Endometrial microvascular endothelial cells (primary cell): ENCODE measurements around the gene TYW3. TPM values are rescaled to one million over a fixed set of nuclear protein-coding genes. Genes with fewer than 3 reads are reported as not detected.

Experiments used
- in situ Hi-C: cut with HindIII; loops from 2 replicates; pipeline ENCODE4 v1.10.0; 2017; ENCODE audit warnings: low sequenced_read_pairs, low pct_unique_long_range_greater_than_20kb; ENCODE audit errors: inconsistent ontology term
- total RNA-seq: library from RNA; depleted of rRNA; stranded (reverse); fragments of >200 nt; gene quantifications from one replicate; pipeline ENCODE4 v1.2.3, GENCODE V29; 2015; ENCODE audit errors: inconsistent ontology term

Gene TYW3
- total RNA-seq, 1 donor from 2014 or later, result 17.9 TPM

DNA sequence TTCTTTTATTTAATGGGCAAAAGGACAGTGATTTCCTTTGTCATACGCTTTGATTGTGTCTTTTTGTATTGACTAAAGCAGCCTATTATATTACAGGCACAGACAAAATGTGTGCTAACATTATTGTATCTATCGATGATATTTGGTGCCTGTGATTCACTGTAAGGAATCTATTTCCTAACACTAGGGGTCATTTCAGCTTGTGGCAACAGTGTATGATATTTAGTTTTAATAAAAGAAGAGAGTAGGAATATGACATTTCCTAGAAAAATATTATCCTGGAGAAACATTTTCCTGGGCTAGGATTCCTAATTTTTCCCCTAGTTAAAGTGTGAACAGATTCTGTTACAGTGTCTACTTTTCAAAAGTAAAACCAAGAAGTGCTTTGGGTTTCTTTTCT is 42.8 kb downstream of the TYW3 start:
- in situ Hi-C loops, result loop anchor here (25.0 kb wide), 1 partner anchor 412 kb away; no protein-coding TSS in a partner anchor

DNA sequence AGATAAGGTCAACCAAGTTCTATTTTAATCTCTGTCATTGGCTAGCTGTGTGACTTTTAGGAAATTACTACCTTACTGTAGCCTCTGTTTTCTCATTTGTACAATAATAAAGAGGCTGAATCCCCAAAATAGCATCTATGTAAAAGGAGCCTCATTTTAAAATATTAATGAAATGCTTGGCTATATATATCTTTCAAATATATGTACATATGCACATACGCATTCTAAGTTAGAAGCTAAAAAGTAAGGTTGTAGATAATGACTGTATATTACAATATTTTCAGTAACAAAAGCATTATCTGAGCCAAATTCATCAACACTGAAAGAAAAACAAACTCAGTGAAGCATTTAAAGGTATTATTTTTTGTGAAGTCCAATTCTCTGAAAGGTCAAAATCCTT is 44.6 kb downstream of the TYW3 start:
- in situ Hi-C loops, result loop anchor here (25.0 kb wide), 1 partner anchor 410 kb away; no protein-coding TSS in a partner anchor

DNA sequence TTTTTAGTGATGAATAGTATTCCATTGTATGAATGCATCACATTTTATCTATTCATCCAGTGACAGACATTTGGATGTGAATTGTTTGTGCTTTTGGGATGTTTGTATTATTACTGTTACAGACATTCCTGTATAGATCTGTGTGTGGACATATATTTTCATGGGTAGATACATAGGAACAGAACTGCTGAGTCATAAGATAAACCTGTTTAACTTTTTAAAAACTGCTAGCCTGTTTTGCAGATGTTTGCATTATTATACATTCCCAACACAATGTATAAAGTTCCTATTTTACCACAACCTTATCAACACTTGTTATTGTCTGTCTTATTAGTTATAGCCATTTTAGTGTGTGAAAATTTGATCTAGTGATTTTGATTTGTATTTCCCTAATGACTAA is 46.8 kb downstream of the TYW3 start:
- in situ Hi-C loops, result loop anchor here (25.0 kb wide), 1 partner anchor 408 kb away; no protein-coding TSS in a partner anchor

DNA sequence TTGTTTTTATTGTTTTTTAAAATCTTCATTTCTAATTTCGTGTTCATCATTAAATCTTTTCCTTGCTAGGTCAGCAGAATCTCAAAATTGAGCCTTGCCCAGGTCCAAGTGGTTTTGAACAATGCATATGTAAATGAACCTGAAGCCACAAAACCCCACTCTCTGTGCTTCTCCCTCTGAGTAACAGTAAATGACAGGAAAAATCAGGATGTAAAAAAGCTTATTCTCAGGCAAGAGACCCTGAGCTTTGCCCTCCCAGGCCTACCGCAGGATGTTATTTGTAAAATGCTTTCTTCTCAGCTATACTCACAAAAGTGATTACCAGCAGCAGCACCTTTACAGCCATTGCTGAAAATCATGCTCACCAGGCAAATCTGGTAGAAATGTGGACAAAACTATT is 47.6 kb downstream of the TYW3 start:
- in situ Hi-C loops, result loop anchor here (25.0 kb wide), 1 partner anchor 407 kb away; no protein-coding TSS in a partner anchor

DNA sequence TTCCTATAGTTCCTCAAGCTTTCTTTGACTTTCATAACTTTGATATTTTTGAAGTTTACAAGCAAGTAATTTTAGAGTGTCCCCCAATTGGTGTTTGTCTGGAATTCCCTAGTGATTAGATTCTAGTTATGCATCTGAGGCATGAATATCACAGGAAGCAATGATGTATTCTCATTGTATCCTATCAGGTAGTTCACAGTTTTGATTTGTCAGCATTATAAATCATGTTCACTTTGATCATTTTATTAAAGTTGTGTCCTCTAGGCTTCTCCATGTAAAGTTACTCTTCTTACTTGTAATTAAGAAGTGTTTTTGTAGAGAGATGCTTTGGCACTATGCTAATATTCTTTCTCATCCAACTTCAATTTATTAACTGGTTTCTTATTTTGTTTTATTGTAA is 53.0 kb downstream of the TYW3 start:
- in situ Hi-C loops, result loop anchor here (25.0 kb wide), 1 partner anchor 401 kb away; no protein-coding TSS in a partner anchor

DNA sequence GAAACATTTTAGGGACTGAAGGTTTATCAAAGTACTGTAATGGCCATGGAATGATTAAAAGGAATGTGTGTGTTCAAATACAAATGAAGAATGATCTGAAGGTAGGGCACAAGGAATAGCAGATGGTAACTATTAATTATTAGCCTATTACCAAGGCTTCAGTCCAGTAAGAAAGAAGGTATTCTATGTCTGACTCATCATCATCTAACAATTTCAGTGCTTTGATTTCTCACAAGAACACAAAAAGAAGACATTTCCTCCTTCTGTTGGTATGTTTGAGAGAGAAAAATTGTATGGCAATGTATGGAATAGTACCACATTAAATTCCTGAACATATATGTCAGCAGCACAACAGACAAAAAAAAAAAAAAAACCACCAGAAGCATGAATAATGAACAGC is 57.5 kb downstream of the TYW3 start:
- in situ Hi-C loops, result loop anchor here (25.0 kb wide), 1 partner anchor 397 kb away; no protein-coding TSS in a partner anchor

DNA sequence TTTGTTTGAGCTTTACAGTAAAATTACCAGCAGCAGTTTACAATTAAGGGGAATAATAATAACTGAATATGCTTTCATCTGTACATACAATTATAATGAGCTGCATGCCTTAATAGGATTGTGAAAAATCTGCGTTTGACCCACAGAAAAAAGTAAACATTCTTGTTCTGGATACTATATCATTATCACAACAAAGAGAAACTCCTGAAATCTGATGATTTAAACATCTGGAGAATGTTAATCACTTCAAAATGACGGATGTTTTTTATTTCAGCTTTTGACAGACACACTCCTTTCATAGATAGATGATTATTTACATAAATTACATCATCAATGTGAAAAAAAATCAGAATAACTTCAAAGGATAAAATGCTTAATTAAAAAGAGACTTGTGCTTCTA is 58.5 kb downstream of the TYW3 start:
- in situ Hi-C loops, result loop anchor here (25.0 kb wide), 1 partner anchor 396 kb away; no protein-coding TSS in a partner anchor

DNA sequence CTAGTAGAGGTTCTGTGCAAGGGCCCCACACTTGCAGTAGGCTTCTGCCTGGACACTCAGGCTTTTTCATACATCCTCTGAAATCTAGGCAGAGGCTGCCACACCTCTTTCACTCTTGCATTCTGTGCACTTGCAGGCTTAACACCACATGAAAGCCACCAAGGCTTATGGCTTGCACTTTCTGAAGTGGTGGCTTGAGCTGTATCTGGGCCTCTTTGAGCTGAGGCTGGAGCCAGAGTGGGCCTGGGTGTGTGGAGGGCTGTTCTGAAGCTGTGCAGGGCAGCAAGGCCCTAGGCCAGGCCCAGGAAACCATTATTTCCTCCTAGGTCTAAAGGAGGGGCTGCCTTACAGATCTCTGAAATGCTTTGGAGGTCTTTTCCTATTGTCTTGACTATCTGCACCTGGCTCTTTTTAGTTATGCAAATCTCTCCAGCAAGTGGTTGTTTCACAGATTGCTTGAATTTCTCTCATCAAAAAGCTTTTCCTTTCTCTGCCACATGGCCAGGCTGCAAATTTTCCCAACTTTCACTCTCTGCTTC is 66.2 kb downstream of the TYW3 start:
- in situ Hi-C loops, result loop anchor here (25.0 kb wide), 1 partner anchor 388 kb away; no protein-coding TSS in a partner anchor

DNA sequence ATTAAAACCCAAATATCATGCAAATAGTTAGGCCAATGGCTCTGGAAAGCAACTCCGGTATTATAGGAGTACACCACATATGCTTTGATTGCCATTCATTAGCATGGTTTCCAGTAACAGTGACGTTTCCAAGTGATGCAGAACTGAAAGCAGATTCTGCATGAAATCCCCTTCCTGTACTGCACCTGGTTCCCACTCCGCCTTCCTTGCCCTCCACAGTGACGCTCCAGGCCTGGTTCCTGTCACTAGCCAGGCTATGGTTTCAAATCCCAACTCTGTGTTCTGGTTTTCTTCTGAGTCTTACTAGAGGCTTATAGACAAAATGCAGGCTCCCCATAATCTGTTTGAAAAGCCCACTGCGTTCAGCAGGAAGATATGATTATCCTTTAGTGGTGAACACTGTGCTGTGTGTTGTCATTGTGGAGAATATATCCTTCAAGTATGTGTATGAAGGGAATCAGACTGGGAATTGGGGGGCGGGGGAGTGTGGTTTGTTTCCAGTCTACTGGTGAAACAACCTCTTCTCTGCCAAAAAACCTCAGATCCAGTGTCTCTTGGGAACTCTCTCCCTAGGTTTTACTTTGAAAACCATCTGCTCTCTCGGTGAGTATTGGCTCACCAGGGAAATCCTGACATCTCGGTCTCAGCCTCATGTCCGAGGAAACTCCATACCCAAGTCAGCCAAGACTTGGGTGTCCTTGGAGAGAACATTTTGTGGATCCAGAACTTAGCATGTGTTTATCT is 78.7 kb downstream of the TYW3 start:
- in situ Hi-C loops, result no loop called here

DNA sequence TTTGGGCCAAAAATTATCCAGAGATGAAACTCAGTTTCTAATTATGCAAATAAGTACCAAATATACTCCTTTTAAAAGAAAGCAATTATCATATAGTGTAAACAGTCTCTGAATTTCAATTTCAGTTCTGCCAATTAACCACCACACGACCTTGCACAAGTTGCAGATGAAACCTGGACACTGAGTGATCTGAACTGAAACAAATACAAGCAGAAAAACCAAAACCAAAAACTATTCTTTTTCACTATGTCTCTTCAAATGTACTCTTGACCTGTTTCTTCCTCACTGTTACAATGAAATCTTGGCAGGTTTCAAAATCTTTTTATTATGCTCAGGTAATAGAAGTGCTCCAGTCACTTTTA is 79.2 kb downstream of the TYW3 start:
- in situ Hi-C loops, result no loop called here

Other genes with a start within 250 kb of the TYW3 start
- gene LRRC53, start 220.5 kb upstream of the TYW3 start, total RNA-seq, result not detected
- gene ERICH3, start 59.4 kb upstream of the TYW3 start, total RNA-seq, result not detected
- 22.1 TPM for gene CRYZ, start 102 bp upstream of the TYW3 start, total RNA-seq